ENCODE results near the gene KIDINS220.

Gene KIDINS220

DNA sequence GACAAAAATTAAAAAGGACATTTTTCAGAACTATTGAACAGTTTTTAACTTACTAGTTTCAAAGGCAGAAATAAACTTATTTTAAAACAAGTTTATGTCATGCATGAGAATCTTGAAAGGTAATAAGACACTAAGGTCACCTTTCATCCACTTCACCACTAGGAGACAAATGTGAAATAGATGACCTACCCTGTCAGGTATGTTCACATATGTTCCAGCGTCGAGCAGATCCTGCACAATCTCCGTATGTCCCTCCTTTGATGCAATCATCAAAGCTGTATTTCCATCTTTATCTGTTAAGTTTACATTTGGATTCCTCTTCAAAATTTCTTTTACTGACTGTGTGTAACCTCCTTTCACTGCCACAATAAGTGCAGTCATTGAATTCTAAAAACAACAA lies 34.7 kb downstream of the KIDINS220 start:
- no peak for DNase-seq

DNA sequence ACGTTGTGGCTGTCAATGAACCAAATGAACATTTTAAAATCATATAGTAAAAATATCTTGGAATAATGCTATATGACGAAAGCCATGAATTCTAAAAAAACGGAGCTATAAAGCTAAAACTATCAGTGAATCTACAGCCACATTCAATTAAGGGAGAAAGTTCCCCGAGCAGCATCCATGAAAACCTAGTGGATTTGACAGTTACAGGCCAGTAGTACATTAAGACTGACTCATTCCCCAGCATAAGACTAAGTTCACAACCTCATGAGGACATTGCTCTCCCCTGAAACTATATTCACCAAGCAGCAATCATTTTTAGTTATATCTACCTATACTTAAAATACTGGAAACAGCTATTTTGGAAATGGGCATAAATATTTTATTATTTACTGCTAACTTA lies 36.6 kb downstream of the KIDINS220 start:
- no peak for DNase-seq

DNA sequence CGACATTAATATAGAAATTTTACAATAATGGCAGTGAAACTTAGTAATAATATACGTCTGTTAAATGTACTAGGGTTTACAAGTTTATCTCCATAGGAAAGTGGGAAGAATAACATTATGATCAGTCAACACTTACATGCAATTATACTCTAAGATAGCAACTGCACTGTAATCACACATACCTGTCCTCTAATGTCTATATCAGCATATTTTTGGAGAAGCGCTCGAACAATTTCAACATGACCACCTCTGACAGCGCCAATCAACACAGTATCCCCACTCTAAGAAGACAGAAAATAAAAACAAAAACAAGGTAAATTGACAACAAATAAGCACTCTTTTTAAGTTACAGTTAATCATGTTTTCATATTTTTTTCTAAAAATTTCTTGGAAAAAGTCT lies 37.2 kb downstream of the KIDINS220 start:
- DNase-seq = no peak

DNA sequence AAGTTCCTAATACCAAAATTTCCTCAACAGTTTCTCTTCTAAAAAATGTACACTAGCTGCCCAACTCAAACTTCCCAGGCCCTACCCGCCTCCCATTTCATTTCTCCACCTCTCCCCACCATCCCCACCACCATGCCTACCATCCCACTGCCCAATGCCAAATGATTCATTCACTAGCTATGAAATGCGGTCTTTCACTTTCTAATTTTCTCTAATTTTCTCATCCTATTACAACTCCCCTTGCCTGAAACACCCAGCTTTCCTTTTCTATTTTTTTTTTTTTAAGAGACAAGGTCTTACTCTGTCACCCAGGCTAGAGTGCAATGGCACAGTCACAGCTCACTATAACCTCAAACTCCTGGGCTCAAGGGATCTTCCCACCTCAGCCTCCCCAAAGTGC lies 38.4 kb downstream of the KIDINS220 start:
- DNase-seq = no peak

DNA sequence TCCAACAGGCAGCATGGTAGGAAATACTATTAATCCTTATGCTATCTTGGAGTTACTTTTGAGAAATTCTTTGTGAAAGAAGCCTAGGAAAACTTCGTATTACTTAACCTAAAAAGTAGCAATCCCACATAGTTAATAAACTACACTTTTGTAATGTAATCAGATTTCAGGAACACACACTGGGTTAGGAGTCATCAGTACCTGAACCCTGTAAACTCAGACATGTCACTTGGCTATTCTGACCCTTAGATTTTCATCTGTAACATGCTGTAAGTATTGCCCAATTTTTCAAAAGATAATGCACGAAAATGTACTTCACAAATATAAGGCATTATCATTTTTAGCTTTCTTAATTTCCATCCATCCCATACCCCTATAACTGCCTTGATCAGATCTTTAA lies 39.0 kb downstream of the KIDINS220 start:
- DNase-seq = no peak

GRCh38 chr2:8797682-8798081 lies 39.7 kb downstream of the KIDINS220 start:
- no peak for DNase-seq

GRCh38 chr2:8796878-8797550 lies 40.4 kb downstream of the KIDINS220 start:
- DNase-seq = no peak

- no peak for DNase-seq
These were observed 41.0 kb downstream of the KIDINS220 start for GRCh38 chr2:8796315-8796848.

GRCh38 chr2:8794923-8795825 lies 42.2 kb downstream of the KIDINS220 start:
- DNase-seq = no peak

DNA sequence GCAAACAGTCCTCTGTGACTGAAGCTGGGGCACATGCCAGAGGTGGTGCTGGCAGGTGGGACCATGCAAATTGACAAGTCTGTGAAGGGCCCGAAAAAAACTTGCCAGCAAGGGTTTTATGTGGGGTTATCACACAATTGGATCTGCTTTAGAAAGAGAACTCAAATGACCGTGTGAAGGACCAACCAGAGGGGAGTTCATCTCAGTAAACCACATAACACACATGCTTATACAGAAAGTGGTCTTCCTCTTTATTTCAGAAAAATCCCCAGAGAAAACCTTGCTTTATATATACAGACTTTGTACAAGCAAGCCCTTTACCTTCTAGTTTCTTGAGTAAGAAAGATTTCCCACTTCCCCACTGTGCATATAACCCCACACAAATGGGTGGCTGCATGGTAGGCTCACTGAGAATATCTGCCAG lies 46.7 kb downstream of the KIDINS220 start:
- DNase-seq = no peak

DNA sequence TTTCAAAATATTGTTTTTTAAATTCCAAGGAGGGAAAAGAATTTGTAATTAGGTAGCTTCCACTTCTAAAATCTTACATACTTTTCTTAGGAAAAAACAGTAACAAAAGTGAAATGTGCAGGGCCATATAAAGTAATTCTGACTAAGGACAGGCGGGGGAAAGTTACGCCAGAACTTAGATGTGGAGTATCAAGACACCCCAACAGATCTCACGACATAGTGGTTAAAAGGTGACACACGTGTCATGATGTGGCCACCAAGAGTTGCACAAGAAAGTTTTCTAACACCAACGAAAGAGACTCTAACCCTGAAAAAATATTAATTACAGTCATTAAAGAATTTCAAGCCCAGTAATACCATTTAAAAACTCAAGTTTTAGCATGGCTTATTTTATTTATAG lies 51.0 kb downstream of the KIDINS220 start:
- DNase-seq = no peak

- no peak for DNase-seq
These were observed 57.4 kb downstream of the KIDINS220 start for GRCh38 chr2:8779795-8780671.

DNA sequence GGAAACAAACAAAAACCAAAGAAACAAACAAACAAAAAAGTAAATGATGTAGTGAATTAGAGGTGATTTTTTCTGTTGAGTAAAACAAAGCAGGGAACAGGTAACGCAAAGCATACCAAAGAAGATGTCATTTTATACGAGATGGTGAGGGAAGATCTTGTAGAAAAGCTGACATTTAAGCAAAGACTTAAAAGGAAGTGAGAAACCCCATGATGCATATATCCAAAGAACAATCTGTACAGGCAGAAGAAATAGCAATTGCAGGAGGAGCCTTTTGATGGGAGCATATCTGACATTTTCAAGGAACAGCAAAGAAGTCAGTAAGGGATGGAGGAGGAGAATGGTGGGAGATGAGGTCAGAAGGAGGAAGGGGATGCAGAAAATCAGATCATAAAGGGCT lies 63.0 kb downstream of the KIDINS220 start:
- no peak for DNase-seq

DNA sequence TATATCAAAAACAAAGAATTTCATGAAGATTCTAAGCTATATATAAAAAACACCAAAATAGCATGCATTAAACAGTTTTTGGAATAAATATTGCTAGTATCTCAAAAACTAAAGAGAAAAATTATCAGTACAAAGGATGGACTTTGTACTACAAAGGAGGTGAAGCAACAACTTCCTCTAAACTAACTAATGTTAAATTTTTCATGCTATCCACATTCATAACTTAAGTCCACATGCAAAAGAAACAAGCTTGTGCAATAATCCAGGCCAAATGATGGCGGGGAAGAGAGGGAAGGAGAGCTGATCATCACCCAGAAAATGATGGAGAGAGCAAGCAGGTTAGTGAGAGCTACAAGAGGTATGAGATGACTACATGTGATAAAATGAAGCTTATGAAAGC lies 70.1 kb downstream of the KIDINS220 start:
- no peak for DNase-seq

GRCh38 chr2:8761529-8762164 lies 75.8 kb downstream of the KIDINS220 start:
- DNase-seq = no peak

- DNase-seq = no peak
These were observed 80.7 kb downstream of the KIDINS220 start for GRCh38 chr2:8756716-8757115.

DNA sequence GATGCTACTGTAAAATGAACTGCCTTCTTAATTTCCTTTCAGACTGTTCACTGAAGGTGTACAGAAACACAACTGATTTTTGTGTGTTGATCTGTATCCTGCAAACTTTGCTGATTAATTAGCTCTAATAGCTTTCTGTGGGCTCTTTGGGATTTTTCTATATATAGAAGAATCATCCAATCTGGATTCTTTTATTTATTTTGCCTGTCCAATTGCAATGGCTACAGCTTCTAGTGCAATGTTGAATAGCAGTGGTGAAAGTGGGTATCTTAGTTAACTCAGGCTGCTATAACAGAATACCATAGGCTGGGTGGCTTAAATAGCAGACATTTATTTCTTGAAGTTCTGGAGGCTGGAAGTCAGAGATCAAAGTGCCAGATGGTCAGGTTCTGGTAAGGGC lies 81.2 kb downstream of the KIDINS220 start:
- DNase-seq = no peak

DNA sequence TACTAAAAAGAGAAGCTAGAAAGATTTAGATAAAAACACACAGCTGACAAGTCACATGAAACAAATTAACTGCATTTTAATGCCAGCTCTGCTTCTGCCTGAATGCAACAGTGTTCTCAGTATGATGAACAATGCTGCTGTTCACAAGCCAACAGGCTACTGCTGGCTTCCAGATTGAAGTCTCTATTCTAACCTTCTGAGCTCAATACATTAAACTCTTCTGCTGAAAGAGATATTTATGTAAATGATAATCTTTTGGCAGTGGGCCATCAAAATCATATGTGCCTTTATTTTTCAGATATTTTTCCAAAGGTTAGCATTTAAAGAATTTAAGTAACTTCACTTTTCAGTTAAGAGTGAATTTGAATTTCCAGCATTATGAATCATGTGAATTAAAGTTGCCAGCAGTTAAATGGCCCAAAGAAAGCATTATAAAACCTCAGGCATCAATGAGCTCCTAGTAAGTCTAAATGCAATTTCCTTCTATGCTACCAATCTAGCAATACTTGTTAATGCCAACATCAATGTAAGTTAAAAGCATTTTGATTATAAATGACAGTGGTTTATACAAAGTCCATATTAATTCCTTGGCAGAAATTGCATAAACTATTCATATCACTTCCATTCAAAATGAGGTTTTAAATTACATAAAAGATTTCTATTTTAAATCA lies 83.2 kb downstream of the KIDINS220 start:
- no peak for DNase-seq

DNA sequence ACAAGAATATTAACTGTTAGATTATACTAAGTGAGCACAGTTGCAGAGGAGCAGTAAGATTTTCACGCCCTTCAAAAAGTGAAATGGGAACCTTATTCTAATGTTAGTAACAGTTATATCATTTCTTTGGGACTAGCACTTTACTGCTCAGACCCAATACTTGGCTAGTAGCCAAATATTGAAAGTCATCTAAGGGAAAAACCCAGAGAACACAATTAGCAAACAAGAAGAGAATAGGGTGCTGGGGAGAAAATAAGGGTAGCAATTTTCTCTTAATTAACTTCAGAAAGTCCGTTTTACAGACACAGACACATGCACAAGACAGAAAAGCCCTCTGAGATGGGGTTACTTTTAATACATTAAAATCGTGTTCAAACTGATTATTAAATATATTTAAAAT lies 83.8 kb downstream of the KIDINS220 start:
- no peak for DNase-seq

GRCh38 chr2:8752385-8752784 lies 85.0 kb downstream of the KIDINS220 start:
- no peak for DNase-seq

DNA sequence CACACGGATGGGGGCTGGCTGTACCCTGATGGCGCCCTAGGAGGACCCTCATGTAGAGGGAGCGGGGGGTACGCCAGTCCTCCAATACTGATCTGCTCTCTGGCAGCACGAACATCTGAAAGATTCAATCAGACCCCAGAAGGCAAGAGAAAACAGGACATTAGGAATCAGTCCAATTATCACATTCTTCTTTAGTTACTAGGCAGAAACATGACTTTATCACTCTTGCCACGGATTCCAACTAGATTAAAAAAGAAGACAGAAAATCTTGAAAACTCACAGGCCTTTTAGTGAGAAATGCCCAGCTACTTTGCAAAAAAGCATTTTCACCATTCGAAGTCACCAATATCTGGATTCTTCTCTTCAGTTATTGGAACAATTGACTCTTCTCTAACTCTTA lies 87.2 kb downstream of the KIDINS220 start:
- no peak for DNase-seq

DNA sequence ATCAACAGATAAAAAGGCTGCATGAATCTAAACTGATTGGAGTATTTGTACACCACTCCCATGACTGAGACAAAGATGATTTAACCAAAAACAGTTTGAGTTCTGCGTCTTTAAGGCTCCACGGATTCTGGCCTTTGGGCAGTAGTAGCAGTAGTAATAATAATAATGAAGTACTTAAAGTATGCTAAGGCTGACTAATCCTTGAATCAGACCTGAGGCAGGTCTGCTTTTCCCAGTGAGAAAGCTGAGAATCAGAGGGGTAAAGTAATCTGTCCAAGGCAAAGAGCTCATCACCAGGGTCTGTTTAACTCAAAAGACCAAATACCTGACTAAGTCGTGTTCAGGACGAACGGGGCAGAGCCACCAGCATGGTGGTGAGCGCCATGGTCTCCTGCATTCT lies 94.2 kb downstream of the KIDINS220 start:
- no peak for DNase-seq
